ENCODE measurements around the gene POLG2.
"Not testable (repeated sequence)": the region's sequence is repeated elsewhere in the genome, so short reads cannot be mapped to it uniquely, and the experiment has no call there.

POLG2 gene

DNA sequence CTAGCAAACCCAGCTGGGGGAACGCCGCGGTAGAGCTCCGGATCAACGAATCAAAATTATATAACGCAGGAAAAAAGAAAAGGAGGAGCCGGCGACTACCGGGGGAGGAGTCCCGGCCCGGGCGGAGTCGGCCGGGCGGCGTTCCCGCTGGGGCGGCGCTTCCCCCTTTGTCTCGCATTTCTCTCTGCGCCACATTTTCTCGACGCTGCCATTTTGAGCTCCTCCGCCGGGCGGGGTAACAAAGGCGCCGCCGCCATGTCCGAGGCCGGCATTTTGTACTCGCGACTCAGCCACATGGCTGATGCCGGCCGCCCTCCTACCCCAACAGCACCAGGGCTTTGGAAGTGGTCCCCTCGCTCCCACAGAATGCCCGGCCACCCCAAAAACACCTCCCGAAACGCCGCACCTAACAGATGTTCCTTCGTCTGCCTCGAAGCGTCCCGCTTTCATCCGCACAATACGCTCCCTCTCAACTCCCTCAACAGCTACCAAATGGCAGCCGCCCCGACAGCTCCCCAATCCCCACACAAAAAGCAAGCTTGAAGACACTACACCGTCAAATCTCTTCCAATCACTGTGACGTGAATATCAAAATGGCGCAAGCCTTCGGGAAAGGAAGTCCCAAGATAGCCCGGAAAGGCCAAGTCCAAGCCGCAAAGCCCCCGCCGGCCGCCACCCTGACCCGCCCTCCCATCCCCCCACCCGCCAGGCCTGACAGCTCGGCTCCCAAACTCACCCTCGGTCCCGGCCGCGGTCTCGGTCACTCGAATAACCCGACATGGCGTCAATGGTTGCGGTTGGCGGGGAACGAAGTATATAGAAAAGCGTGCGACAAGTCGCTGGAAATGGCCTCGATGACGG lies 8.7 kb upstream of the POLG2 start:
- DNase-seq = peak; percentile 45

- no peak for DNase-seq
Observed at GRCh38 chr17:64504769-64505339, 8.0 kb upstream of the POLG2 start.

GRCh38 chr17:64503821-64504768 lies 7.2 kb upstream of the POLG2 start:
- no peak for DNase-seq

- no peak for DNase-seq
Observed at GRCh38 chr17:64503341-64503740, 6.5 kb upstream of the POLG2 start.

DNA sequence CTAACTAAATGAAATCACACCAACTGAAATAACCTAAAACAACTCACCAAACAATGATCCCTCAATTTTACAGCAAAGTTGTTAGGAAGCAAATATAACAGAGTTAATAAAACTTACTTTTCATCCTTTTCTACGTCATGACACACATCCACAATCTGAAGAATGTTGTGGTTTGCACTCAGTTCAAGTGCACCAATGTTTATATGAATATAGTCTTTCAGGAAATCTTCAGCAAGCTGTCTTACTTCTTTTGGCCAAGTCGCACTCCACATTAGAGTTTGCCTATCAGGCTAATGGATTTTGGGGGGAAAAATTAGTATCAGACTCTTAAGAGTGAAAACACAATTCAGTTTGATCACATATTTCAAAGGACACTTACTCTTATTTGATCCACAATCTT lies 6.0 kb upstream of the POLG2 start:
- no peak for DNase-seq

GRCh38 chr17:64502021-64502420 lies 5.2 kb upstream of the POLG2 start:
- no peak for DNase-seq

DNA sequence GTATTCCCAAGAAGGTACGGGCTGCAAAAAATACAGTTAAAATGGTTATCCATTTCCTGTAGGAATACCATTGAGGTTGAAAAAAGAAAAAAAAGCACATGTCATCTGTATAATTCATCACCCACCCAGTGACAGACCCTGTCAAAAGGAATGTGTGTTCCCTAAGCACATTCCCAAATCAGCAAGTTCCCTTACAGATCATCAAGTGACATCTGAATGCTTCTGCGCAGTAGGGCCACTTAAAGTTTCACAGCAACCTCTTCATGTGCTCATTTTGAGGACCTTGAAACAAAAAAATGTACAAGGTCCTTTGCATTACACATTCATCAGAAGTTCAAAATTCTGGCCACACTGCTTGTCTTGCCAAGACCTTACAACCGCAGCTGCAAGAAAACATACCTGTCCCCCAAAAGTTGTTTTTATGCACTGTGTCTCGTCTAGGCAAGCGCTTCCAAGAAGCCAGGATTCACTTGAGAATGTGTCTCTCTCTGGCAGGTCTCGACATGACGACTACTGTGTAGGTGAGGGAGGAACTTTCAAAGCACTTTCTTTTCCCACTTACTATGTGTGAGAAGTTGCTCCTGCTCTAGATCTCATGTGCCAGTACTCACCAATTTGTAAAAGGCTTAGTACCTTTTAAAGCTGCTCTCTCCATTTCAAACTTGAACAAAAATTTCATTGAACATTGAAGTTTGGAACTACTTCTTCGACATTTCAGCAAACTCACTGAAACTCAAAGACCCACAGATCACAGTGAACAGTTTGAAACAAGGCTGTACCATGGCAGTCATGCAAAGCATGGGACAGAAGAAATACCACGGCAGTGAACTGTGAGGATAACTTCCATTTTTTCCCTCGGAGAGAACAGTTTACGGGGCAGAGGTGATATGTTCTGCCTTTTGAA lies 4.3 kb upstream of the POLG2 start:
- DNase-seq = no peak

DNA sequence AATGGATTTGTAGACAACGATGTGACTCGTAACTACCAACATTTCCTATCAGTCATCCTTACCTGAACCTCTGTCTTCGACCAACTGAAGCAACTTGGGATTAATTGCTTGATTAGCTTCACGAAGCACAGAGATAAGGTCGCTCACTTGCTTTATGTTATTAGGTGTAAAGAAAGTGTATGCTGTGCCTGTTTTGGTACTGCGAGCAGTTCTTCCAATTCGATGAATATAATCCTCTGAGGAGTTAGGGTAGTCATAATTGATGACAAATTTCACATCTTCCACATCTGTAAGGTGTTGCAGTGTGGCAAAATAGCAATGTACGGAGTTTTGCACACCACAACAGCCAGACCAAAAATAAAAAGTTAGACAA lies 3.6 kb upstream of the POLG2 start:
- DNase-seq = no peak

- DNase-seq = no peak
Observed at GRCh38 chr17:64499805-64500486, 3.1 kb upstream of the POLG2 start.

- DNase-seq = no peak
Observed at GRCh38 chr17:64498308-64499203, 1.7 kb upstream of the POLG2 start.

- no peak for DNase-seq
Observed at GRCh38 chr17:64497565-64498035, 746 bp upstream of the POLG2 start.

DNA sequence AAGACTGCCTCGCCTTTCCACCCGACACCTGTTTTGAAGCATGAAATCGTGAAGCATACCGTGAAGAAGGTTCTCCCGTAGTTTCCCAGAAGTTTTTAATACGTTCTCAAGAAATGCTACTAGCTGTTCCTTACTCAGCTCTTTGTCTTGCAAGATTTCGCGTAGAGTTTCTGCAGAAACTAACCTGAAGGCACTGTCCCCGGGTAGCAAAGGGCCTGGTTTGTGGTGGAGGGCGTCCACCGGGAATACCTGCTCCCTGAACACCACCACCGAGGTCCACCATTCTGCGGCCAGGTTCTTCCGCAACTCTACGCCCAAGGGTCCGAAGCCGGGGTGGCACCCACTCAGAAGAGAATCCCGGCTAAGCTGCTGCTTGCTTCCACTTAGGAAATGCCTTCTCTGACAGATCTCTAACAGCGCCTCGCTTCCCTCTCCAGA lies 487 bp downstream of the POLG2 start:
- DNase-seq = no peak

DNA sequence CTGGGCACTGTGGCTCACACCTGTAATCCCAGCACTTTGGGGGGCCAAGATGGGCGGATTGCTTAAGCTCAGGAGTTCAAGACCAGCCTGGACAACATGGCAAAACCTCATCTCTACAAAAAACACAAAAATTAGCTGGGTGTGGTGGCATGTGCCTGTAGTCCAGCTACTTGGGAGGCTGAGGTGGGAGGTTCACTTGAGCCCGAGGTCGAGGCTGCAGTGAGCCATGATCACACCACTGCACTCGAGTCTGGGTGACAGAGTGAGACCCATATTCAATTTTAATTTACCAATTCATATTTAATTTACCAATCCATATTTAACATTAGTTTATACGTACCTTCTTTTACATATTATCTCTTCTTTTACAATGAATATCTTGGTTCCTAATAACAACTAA lies 1.6 kb downstream of the POLG2 start:
- not testable (repeated sequence) for DNase-seq

GRCh38 chr17:64494121-64494520 lies 2.7 kb downstream of the POLG2 start:
- DNase-seq = no peak

DNA sequence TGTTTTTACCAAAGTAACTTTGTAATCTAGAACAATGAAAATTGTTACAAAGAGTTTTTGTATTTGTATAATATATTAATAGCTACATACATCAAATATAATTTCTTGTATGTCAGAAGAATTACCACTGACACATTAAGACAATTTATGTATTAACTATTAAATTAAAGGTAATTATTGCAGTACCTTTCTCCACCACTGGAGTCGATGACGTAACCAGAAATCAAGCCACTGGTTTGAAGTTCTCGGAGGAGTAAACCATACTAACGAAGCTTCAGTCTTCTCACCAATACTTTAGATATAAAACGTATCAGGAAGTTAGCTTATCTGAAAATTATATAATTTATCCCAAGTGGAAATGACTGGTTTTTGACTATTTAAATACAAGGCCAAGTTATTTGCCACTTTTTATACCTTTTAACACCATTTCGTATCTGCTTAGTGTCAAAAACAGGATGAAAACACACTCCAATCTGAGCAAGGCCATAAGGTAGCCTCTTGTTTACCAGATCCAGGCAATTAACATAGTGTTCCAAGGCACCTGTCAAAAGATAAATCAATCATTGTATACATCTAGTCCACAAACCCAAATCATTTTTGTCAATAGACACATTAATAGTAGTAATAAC lies 4.3 kb downstream of the POLG2 start:
- no peak for DNase-seq

DNA sequence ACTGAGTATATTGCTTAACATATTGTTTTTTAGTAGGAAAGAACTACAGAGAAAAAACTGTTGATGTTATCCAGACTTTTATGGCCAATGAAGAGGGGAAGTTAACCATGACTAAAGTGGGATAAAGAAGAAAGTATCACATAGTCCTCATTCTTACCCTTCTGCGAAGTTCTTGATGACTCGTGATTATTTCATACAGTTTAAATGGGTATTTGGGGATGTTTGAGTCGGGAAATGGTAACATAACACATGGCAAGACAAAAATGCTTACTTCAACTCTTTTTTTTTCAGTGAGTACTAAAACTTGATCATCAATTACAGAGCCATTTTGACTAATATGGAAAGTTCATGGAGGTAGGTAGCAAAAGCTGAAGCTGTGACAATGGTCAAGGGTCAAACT lies 4.9 kb downstream of the POLG2 start:
- no peak for DNase-seq

- no peak for DNase-seq
Observed at GRCh38 chr17:64491034-64491860, 5.6 kb downstream of the POLG2 start.

DNA sequence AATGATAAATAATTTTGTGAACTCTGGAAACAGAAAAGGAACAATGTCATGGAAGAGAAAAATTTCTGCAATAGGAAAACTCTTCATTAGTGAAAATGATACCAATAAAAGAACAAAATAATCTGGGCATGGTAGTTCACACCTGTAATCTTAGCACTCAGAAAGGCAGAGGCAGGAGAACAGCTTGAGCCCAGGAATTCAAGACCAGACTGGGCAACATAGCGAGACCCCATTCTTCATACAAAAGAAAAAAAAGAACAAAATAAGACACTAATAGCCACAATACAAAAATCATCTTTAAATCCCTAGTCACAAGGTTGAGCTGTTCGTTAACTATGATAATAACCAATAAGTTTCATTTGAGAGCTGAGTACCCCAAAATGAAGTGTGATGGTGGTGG lies 8.6 kb downstream of the POLG2 start:
- no peak for DNase-seq

DNA sequence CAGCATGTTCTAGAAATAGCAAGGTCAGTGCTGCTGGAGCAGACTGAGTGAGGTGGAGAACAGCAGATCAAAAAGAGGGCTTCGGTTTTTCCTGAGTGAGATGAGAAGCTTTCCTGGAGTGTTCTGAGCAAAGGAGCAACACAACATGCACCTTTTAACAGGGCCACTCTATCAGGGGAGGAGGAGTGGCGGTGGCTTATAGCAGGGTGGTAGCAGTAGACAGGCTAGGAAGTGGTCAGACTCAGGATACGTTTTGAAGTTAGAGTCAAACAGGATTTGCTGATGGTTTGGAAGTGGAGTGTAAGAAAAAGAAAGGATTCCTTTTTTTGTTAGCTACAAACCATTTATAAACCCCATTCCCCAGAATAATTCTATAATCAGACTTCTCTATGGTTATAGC lies 12.5 kb downstream of the POLG2 start:
- DNase-seq = no peak

Data from DMS 273 treated with DMSO at 0.1 percent for 48 hours (cell line).